Measurements from ENCODE around the gene XPR1. TPM values are rescaled to one million over a fixed set of nuclear protein-coding genes. Genes with fewer than 3 reads are reported as not detected.
"Not testable (repeated sequence)": the region's sequence is repeated elsewhere in the genome, so short reads cannot be mapped to it uniquely, and the experiment has no call there.

XPR1 gene
- total RNA-seq, 1 experiment from 2014 or later: 31.9 TPM

DNA sequence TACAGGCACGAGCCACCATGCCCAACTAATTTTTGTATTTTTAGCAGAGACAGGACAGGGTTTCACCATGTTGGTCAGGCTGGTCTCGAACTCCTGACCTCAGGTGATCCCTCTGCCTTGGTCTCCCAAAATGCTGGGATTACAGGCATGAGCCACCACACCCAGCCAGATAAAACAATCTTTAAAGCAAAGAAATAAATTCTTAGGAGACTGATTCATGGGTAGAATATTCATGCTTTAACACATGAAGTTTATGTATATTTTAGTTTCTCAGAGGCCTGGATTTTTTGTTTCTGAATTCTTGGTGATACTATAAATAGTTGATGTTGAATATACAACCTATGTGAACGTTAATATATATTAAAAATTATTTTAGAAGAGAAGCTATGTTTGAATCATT lies 153.5 kb downstream of the XPR1 start:
- DNase-seq (ENCODE audit: low read depth): no peak

- DNase-seq (ENCODE audit: low read depth): no peak
These were observed 154.1 kb downstream of the XPR1 start for GRCh38 chr1:180785887-180786286.

DNA sequence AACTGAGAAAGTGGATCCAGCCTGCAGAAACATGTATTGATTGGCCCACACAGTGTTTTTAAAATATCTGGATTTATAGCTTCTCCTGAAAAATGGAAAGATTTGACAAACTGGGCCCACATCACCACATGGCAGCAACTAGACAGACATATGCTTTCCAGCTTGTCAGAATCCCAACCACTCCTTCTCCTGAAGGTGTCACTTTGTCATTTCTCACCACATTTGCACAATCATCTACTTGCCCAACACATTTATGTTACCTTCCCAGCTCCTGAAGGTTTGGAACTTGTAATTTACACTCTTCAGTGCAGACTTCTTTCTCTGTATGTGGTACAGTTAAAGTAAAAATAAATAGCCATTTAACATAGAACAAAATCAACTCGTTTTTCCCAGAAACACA lies 154.8 kb downstream of the XPR1 start:
- DNase-seq (ENCODE audit: low read depth): no peak

GRCh38 chr1:180787628-180788307 lies 155.9 kb downstream of the XPR1 start:
- no peak for DNase-seq (ENCODE audit: low read depth)

DNA sequence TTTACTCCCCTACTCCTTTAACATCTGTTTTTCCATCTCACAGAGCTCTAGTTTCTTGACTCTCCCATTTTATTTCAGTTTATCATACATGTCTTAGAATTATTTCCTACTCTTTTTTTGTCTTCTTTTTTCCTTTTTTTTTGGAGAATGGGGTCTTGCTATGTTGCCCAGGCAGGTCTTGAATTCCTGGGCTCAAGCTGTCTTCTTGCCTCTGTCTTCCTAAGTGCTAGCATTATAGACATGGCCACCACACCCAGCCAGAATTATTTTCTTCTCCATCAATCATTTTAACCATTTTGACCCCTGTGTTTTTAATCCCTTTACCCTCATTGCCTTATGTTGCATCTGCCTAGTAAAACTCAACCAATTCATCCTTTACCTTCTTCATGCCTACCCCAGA lies 157.6 kb downstream of the XPR1 start:
- DNase-seq (ENCODE audit: low read depth): no peak

DNA sequence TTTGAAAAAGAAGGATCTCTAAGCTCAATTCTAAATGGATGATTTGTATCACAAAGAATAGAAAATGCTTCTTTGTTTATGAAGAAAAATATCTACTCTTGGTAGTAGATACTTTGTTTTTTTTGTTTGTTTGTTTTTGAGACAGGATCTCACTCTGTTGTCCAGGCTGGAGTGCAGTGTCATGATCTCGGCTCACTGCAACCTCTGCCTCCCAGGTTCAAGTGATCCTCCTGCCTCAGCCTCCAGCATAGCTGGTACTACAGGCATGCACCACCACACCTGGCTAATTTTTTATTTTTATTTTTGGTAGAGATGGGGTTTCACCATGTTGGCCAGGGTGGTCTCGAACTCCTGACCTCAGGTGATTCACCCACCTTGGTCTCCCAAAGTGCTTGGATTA lies 159.3 kb downstream of the XPR1 start:
- DNase-seq (ENCODE audit: low read depth): not testable (repeated sequence)

DNA sequence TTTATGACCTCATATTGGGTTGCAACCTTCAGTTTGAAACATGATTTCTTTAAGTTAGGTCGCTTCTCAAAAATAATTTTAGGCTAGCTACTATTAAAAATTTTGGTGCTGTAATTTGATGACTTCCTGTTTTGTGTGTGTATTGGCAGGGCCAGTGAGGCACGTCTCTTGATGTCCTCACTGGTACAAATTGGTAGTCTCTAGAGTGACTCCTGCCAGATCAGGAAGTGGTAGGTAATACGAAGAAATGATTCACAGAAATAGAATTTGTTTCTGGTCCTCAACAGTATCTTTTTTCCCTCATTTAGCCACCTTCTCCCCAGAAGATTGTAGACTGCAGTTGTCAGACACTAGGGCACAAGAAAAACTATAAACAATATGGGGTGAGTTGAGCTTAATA lies 160.0 kb downstream of the XPR1 start:
- peak; percentile 68 for DNase-seq (ENCODE audit: low read depth)

DNA sequence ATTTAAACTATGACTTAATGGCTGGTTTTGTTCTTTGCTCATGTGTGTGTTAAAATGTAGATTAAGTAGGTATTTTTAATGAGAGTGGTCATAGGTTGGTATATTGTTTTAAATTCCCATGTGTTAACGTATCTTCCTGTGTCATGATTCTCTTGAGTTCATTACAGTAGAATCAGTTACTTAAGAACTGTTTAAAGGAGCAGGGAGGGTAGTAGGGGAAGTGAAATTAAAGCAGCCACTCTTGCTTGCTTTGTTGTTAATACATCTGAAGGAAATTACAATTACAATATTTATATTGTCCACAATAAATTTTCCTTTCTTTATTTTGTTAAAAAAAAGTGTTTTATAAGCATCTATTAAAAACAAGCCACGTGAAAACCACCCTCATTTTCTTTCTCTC lies 161.6 kb downstream of the XPR1 start:
- no peak for DNase-seq (ENCODE audit: low read depth)

DNA sequence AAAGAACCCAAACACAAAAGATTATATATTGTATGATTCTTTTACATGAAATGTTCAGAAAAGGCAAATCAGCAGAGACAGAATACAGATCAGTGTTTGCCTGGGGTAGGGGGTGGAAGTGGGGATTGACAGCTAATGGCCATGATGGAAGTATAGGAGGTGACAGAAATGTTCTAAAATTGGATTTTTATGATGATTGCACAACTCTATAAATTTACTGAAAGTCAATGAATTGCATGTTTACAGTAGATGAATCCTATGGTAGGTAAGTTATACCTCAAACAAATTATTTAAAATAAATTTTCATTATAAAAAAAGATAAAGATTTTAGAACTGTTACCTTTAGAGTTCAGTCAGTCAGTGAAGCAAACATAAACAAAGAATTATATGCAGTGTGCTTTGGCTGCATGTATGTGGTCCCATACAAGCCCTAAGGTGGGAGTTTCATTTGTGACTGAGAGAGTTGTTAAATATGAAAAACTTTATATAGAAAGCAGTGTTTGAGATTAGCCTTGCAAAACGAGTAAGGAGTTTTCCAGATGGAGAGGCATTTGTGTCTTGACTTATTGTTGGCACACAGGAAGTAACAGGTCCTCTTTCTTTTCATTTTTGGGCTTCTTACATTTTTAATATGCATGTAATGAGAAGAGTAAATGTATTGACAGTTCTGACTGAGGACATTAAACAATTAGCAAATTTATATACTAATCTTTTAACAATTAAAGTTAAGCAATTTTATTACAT lies 165.2 kb downstream of the XPR1 start:
- DNase-seq (ENCODE audit: low read depth): no peak

DNA sequence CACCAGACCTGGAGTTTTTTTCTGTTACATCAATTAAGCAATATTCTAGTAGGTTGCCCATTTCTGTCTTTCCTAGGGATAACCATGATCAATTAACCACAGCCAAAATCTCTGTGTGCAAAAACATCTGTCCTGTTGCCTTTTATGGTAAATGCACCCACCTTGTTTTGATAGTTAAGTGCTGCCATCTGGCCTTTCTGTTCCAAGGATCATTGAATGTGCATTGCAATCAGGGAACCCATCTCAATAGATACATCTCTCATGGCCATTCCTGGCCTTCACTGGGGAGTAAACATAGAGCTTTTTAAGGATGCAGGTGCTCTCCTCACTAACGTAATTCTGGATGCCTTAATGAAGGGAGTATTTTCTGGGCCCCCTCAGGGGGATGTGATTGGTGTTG lies 169.1 kb downstream of the XPR1 start:
- DNase-seq (ENCODE audit: low read depth): no peak

- no peak for DNase-seq (ENCODE audit: low read depth)
These were observed 171.0 kb downstream of the XPR1 start for GRCh38 chr1:180802813-180803212.

DNA sequence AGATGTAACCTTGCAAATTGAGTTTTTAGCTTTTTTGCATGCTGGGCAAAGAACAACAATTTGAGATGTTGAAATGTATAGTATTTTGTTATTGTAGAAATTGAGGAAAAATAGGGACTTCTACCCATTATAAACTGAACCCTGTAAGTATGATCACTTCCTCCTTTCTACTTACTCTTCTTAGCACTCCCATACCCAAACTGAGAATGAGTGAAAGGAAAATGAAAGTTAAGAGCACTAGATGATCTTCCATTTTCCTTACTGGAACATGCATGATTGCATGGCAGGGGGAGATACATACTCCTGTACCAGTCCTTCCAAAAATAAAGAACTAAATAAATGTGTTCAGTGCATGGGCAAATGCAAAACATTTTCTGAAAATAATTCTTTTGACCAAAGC lies 173.5 kb downstream of the XPR1 start:
- no peak for DNase-seq (ENCODE audit: low read depth)

- no peak for DNase-seq (ENCODE audit: low read depth)
These were observed 179.5 kb downstream of the XPR1 start for GRCh38 chr1:180811298-180811697.

DNA sequence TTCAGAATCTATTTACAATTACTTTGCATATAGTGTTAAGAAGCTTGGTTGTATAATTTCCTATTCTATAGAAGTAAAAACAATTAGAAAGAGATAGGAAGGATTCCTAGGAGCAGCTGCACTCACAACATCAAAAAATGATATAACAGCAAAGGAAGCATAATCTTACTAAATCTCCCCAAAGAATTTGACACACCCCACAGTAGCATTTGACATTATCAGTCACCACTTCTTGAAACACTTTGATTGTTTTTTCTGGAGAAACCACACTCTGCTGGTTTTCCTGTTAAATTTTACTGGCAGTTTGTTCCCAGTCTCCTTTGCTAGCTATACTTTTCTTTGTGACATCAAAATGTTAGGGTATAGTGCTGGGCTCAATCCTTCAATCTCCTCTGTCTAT lies 180.1 kb downstream of the XPR1 start:
- peak; percentile 11 for DNase-seq (ENCODE audit: low read depth)

DNA sequence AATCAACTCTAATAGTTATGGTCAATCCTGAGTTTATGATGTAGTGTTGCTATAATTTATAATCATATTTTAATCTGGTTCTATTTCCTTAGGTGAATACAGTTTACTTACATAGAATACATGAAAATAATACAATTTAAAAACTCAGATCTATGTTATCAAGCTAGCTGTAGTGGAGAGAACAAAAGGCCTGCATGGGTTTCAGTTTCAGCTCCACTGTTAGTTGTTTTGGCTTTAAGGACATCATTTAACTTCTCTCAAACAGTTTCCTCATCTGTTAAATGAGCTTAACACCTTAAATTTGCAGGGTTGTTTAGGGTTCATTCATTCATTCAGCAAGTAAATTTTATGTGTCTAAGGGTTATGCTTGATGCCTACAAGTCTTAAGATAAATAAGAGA lies 182.4 kb downstream of the XPR1 start:
- no peak for DNase-seq (ENCODE audit: low read depth)

DNA sequence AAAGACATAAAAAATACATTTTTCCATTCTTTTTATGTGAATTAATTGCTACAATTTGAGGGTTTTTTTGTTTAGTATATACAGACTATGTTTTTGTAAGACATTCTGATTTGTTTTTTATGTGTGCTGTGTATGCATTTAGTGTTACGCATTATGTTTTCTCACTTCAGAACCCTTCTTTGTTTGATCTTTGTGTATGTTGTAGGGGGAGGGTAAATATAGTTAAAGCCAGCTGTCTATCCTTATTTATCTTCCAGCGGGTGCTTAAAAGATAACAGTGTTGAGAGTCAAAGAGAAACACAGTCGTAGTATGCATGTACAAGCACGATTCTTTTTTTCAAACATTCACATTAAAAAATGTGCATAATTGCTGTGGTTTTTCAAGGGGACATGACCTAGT lies 183.4 kb downstream of the XPR1 start:
- DNase-seq (ENCODE audit: low read depth): no peak

DNA sequence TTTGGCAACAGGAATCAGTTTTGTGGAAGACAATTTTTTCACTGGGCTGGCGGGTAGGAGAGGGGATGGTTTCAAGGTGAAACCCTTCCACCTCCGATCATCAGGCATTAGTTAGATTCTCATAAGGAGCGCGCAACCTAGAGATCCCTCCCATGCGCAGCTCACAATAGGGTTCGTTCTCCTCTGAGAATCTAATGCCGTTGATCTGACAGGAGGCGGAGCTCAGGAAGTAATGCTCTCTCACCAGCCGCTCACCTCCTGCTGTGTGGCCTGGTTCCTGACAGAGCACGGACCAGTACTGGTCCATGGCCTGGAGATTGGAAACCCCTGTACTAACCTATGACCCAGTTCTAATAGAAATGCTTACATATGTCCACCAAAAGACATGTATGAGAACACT lies 184.3 kb downstream of the XPR1 start:
- no peak for DNase-seq (ENCODE audit: low read depth)

GRCh38 chr1:180821970-180822369 lies 190.1 kb downstream of the XPR1 start:
- DNase-seq (ENCODE audit: low read depth): no peak

- DNase-seq (ENCODE audit: low read depth): not testable (repeated sequence)
These were observed 199.7 kb downstream of the XPR1 start for GRCh38 chr1:180831507-180831906.

DNA sequence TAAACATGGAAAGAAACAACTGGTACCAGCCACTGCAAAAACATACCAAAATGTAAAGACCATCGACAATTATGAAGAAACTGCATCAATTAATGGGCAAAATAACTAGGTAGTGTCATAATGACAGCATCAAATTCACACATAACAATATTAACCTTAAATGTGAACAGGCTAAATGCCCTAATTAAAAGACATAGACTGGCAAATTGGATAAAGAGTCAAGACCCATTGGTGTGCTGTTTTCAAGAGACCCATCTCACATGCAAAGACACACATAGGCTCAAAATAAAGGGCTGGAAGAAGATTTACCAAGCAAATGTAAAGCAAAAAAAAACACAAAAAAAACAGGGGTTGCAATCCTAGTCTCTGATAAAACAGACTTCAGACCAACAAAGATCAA lies 201.4 kb downstream of the XPR1 start:
- not testable (repeated sequence) for DNase-seq (ENCODE audit: low read depth)

- no peak for DNase-seq (ENCODE audit: low read depth)
These were observed 204.6 kb downstream of the XPR1 start for GRCh38 chr1:180836449-180836848.

DNA sequence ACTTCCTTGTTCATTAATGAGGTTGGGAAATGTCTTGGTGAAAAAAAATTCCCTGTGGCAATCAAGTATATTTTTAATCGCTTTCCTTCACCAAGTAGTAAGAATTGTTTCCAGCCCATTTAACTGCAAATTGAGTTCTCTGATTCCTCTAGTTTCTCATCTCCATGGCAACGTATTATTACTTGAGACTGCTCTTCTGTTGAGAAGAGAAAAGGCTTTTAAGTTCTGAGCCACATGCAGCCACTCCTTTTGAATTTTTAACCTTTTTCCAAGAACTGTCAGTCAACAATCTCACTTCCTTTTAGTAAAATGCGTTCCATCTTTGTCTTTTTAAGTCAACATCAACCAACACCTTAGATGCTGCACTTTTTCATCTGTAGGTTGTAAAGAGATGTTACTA lies 205.2 kb downstream of the XPR1 start:
- no peak for DNase-seq (ENCODE audit: low read depth)

DNA sequence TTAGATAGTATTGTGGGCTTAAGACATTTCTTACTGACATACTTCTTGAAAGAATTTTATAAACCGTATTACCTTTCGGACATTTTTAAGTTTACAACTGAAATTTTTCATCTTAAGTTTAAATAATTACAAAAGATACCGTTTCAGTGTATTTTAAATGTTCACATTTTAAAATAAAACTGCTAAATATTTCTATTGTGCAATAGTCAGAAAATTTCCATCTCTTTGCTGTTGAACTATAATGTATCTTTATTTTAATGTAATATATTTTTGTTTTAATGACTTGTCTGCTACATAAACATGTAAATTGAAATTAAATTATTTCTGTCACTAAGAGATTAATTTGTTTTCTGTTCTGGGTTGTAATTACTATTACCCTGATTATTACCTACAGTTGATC lies 206.7 kb downstream of the XPR1 start:
- no peak for DNase-seq (ENCODE audit: low read depth)

DNA sequence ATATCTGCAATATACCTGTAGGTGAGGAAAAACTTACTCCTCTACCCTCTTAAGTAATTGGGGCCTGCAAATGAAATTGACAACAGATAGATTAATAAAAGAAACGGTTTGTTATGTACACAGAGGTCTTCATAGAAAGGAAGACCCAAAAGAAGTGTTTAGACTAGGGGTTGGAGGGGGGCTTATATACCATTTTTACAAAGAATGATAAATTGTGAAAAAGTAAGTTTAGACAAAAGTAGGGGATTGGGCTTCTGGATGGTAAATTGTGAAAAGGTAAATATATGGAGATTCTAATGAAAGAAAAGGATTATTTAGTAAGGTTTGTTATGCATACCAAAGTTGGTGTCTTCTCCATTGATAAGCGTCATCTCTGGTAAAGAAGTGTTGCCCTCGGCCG lies 207.7 kb downstream of the XPR1 start:
- DNase-seq (ENCODE audit: low read depth): no peak
